ENCODE data around the gene KCNMA1.
"Not testable (repeated sequence)": the region's sequence is repeated elsewhere in the genome, so short reads cannot be mapped to it uniquely, and the experiment has no call there.

The KCNMA1 gene

DNA sequence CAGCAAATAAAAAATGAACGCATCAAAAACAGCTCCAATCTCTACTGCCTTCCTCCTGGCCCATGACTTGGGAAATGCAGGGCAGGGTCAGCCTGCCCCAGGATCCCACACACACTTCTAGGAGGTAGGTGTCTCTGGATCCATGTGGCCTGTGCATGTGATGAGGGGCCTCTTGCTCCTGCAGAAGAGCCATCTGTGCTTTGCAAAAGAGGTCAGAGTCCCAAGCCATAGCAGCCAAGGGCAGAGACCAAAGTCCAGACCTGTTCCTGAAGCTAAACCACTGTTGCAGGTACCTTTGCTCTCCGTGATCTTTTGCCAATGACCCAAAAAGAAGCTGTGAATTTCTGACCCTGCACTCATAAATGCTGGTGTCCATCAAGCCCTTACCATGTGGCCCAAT lies 57.1 kb downstream of the KCNMA1 start:
- DNase-seq, result no peak

DNA sequence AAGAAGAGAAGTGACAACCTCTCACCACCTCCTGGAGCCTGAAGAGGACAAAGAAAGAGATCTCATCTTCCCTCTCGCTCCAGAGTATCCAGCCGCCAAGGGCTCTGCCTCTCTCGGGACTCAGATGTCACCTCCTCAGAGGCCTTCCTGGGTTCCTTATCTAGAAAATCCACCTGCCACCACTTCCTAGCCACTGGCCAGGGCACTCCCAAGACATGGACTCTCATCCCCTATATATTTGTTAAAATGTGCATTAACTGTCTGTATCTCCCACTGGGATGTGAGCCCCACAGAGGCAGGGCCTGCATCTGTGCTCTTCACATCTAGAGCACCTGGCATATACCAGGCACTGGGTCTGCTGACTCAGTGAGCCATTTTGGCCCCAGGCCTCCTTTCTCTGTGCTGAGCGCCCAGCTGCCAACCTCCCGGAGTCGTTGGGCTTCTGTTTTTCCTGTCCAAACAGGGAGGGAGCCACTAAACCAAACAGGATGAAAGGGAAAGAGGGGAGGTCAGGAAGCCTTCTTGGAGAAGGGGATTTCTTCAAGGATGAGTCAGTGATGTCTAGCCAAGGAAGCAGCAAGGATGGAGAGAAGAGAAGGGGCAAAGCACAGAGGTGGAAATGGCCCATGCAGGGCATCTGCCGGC lies 58.9 kb downstream of the KCNMA1 start:
- no peak for DNase-seq

DNA sequence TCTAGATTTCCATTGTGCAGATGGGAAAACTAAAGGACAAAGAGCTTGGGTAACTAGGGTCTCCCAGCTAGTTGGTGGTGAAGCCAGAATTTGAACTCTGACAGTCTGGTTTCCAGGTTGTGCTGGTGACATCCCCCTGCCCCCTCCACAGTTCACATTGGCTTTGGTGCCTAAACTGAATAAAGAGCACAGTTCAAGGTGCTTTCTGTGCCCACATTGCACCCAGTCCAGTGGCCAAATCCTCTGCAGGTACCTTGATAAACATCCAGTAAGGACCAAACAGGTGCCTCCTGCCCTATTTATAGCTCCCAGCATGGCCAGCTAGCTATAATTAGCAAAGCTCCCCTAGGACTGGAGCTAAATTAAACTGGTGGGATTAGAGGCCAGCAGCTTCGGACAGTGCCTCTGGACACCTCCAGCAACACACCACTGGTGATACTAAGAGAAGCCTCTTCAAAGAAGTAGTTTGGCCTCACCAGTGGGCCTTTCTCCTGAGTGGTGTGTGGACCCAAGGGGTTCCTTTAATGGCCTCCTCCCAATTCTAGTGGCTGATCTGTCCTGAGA lies 59.9 kb downstream of the KCNMA1 start:
- no peak for DNase-seq

DNA sequence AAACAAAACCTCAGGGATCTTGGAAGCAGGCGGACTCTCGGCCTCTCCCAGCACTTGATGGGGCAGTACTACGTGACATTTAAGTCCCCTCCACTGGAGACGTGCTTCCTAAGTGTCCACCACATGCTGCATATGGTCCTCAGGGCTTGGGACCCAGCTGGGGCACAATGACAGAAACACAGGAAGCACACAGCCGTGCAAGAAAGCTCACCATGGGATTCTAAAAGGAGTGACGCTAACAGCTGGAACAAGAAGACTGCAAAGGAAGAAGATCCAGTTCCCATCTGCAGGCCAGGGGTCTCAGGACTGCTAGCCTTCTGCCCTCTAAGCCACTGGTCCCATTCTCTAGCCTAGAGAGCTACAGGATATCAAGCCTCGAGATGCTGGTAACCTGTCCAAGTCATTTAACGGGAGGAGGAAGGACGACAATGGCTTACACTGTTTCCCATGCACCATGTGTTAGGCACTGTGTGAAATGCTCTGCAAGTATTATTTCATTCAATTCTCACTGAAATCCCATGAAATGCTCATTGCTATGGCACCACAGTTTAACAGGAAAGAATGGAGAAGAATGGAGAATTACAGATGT lies 61.1 kb downstream of the KCNMA1 start:
- DNase-seq, result no peak

DNA sequence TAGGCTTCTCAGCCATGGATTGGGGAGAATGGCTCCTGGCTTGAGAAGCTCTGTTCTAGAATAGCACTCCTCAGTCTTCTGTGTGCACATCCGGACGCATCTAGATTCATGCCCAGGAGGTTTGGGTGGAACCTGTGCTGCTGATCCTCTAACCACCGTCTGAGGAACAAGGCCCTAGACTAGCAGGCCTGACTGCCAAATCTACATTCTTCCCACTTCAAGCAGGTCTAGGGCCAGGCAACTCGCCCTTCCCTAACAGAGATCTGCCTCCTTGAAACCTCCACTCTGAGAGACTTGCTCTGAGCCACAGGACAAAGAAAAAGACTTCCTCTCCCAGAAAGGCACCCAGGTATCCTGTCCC lies 61.6 kb downstream of the KCNMA1 start:
- DNase-seq, result no peak

DNA sequence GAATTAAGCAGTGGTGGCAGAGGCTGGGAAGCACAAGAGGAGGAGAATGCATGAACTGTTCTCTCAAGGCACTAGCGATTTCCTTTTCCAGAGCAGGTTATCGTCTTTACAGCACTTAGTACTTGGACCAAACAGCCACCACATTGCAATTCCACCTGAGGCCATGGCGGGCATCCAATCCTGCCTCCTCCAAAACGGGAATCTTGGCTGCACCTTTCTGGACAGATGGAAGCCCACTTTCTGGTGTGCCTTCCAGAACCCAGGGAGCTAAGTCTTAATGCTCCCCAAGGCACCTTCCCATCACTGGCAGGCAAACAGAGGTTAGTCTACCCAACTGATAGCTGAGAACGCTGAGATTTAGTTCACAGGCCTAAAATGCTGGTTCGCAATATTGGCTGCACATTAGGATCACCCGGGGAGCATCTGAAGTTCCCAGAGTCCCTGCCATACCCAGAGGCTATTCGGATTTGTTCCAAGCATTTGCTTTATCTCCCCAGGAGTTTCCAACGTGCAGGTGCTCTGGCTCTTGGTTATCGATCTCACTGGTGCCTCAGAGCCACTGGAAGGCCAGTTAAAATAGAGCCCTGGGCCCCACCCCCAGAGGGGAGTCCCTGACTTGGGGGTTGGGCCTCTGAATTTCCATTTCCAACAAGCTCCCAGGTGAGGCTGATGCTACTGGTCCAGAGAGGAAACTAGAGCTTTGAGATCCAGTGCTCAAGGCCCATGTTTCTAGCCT lies 62.2 kb downstream of the KCNMA1 start:
- DNase-seq, result no peak

DNA sequence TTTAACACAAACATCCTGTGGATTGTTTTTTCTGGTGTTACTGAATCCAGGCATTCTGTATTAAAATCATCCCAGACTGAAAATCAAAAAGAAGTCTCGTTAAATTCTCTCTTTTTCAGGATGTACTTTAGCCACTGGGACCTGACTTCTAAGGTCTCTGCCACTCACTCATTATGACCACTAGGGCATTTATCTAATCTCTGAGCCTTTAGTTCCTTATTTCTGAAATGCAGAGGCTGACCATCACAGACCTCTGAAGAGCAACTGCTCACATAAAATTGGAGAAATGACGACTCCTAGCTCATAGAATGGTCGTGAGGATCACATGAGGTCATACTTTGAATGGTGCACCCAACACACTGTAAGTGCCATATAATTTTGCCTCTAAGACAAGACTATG lies 63.2 kb downstream of the KCNMA1 start:
- DNase-seq, result no peak

DNA sequence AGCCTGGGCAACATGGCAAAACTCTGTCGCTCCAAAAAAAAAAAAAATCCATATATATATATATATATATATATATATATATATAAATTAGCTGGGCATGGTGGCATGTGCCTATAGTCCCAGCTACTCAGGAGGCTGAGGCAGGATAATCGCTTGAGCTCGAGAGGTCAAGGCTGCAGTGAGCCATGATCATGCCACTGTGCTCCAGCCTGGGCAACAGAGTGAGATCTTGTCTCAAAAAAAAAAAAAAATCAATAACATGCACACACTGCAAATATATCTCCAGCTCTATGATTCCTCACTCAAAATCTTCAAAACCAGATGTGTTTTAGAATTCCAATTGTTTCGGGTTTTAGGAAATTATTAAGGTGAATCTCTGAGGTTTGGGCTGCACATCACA lies 65.1 kb downstream of the KCNMA1 start:
- not testable (repeated sequence) for DNase-seq

DNA sequence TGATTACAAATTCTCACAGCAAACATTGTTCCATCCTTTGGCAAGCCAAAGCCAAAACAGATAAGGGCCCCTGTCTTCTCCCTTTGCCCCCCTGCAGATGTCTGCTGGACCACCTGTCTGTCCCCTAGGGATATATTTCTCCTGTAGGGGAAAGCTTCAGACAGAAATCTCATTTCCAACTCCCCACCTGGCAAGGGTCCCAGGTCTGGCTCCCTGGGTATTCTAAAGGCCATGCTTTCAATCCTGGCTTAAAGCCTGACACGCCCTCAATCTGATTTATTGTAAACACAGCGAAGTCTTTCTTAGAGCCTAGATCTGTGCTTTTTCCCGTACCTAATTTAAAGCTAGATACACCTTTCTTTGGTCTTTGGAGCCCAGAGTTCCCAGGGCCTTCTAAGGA lies 66.1 kb downstream of the KCNMA1 start:
- no peak for DNase-seq

DNA sequence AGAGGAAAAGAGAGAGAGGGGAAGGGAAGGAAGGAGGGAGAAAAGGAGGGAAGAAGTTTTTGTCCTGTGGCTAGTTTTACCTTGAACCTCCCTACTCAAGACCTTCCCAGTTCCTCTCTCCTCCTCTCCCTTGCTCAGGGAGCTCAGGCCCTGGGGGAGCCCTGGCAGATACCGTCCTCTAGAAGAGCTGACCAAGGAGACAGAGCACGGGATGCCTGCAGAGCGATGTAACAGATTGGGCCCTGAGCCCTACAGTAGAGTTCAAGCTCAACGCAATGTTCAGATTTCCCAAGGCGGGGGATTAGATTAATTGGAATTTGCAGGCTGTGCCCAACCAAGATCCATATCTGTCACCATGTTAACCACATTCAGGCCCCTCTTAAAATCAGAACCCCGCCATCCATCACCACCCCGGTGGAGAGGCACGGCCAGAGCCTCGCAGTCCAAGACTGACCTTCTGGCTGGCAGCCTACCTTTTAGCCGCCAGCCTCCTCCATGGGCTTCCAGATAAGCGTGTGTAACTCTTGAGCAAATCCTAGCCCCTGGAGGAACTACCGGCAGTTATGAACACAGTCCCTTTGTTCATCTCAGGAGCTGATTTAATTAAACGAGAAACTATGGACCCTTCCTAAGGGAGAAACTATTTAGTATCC lies 70.6 kb downstream of the KCNMA1 start:
- DNase-seq, result no peak

DNA sequence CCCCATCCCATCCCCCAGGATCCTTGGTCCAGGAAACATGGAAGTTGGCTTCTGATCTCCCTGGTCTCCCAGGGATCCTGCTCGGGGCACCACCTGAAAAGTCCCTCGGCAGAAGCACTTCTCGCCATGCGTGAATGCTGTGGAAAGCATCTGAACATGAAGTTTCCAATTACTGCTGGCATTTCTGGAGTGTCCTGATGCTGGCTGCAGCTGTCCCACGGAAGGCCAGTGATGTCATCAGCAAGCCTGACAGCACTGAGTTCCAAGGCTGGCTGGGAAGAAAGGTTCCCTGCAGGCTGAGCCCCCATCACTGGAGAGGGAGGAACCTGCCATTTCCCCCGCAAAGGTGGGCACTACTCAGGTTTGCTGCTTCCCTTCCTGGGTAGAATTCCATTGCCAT lies 71.4 kb downstream of the KCNMA1 start:
- no peak for DNase-seq

DNA sequence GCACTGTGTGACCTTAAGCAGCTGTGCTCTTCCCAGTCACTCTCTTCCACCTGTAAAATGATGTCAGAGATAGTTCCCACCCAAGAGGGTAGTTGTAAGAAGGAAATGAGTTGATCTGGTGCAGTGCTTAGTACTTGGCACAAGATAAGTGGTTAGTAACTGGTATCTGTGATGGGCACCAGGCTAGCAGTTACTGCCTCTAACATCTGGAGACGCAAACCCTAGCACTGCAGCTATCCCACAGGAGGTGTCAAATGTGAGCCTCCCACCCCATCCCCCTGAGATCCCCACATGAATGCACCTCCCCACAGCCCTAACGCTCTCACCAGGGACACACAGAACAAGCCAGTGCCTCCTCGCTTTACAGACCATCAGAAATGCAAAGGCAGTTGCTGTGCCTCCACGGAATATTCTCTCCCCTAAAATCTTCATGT lies 72.0 kb downstream of the KCNMA1 start:
- no peak for DNase-seq

DNA sequence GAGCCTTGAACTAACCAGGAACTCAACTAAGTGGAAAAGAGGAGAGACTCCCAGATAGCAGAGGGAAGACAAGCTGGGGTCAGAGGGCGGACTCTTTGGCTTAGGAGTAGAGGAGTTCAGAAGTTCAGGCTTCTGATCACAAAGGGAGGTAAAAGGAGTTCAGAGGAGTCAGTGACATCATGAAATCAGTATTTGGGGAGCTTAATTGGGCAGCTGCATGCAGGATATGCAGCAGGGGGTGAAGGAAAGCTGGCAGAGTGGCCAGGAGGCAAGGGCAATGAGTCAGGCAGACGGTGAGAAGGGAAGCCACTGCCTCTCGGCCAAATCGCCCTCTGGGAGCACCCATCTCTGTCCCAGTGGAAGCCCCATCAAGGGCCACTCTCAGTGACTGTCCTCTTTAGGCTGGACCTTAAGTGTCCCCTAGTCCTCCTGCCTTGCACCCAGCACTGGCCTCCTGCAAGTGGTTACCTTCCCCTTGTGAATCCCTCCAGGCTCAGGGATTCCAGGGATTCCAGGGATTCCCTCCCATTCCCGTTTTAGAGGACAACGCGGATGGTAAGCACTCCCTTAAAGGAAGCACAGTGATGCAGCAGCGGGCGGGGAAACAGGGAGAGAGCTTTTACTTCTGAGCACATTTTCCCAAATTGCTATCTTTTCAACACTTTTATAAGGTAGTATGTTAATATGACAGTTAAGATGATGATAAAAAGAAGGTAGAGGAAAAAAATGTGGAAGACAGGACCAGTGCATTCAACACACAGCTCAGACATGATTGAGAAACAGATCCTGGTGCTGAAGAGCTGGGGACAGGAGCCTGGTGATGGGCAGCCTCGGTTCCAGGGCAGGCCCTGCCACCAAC lies 72.6 kb downstream of the KCNMA1 start:
- DNase-seq, result no peak

DNA sequence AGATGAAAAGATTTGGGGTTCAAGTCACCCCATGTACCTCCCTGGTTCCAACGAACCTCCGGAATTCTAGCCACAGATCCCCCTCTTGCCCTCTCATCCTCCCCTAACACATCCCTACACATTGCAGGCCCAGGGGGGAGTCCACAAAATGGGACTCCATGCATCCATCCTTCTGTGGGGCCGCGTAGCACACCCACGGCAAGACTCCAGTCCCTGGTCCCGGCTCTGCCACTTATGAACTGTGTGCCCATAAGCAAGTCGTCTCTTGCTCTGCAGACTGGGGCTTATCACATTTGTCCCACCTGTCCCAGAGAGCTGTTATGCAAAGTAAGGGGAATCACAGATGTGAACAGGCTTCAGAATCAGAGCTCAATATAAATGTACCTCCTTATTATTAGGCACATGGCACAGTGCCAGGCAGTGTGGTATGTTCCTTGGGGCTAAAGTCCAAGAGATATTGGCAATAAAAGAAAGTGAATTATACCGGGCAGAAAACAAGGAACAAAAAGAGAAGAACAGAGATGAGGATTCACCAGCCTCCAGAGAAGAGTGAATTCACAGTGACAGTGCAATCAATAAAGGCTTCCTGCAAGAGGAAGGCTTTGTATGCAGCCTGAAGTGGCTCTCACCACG lies 73.9 kb downstream of the KCNMA1 start:
- DNase-seq, result no peak

DNA sequence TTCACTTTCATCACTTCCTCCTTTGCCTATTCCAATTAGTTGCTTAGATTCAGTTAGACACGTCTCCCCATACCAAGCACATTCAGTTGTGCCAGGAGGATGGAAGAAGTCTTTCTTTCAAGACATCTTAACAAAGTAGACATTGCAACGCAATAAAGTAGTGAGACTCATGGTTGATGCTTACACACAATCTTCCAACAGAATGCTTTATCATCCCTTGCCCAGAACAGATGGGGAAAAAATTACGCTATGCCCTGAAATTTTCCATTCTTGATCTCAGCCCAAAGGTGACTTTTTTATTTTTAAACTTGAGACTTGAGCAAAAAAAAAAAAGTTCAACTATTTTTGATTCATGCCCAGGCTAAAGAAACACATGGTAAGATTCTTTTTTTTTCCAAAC lies 74.9 kb downstream of the KCNMA1 start:
- DNase-seq, result no peak

DNA sequence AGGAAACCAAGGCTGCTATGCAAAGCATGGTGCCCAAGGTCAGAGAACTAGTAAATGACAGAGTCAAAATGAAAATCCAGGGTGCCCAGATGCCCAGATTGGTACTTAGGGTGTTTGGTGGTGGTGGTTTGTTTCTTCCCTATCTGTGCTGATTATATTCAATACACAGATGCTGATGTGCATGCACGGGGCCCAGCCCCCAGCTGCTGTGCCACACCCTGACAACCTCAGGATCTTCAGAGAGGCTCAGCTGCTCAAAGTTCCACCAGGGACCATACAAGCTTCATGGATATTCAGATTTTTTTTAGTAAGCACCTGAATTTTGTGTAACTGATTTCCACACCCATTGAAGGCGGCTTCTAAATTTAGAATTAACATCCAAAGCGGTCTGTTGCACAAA lies 75.6 kb downstream of the KCNMA1 start:
- no peak for DNase-seq

DNA sequence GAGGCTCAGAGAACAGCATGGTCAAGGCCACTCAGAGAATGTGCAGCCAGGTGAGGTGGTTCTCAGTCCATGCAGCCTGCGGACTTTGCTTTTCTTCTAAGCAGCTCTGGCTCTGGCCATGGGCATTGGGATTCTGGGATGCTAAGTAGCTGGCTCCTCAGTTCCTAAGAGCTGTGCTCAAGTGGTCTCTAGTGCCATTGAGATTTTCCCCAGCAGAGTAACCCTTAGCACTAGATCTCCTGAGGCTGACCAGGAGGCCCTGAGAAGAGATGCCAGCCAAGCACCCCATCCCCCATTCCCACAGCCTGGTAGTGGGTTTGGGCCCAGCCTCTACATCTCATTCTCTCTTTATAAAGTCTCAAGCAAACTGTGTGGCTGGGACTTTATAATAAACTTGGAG lies 77.1 kb downstream of the KCNMA1 start:
- no peak for DNase-seq

DNA sequence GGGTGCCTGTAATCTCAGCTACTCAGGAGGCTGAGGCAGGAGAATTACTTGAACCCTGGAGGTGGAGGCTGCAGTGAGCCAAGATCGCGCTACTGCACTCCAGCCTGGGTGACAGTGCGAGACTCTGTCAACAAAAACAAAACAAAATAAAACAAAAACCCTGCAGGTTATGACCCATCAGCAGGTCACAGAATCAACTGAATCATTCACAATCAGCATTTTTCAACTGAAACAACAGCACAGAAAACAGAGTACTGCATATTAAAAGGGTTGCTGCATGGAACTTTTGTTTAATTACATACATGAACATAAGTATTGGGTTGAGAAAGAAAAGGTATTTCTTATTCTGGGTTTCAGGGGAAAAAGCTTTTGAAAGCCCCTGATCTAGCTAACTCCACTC lies 77.6 kb downstream of the KCNMA1 start:
- DNase-seq, result no peak

DNA sequence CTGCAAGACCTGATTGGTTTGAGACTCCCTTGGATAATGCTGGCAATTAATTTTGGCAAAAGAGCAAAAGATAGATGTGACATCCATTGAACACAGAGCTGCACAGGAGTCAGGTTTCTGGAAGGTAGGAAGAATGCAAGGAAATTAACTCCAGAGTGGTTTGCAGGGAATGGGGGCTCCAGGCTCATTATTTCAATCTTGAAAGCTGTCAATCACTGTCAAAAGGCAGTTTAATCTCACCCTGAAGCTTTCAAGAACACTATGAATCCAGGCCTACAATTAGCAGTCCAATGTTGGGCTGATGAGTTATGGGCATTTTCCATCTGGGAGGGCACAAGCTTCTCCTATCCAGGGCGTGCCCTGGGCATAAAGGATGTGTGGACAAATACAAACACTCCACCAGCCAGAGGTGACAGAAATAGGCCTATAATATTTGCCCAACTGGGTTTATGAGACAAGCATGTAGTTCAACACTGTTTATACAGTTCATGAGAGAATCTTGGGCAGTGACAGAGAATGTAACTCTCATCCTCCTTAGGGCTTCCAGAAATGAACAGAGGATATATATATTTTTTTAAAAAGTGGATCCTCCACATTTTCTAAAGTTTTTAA lies 80.5 kb downstream of the KCNMA1 start:
- no peak for DNase-seq

DNA sequence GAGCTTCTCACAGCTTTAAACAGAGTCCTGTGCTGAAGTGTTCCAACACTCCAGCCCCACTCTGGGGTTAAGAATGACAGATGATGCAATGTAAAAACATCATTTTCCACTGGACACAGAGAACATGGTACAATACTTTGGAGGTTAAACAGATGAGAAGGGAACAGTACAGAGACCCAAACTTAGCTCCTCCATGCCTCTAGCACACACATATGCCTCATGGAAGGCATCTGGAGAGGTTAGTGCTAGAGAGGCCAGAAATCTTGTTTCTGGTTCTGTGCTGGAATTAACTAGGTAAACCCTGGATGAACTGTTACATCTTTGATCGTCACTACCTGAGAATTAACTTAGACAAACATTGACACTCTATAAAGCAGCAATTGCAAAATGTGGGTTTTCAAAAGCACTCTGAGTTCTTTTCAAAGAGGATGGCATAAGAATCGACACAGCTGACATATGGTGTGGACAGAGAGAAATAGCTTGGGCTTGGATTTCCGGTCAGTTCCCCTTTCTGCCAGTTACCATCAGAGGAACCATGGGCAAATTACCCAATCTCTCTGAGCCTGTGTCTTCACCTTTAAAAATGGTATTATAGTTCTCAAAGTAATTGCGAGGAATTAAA lies 81.9 kb downstream of the KCNMA1 start:
- DNase-seq, result no peak

DNA sequence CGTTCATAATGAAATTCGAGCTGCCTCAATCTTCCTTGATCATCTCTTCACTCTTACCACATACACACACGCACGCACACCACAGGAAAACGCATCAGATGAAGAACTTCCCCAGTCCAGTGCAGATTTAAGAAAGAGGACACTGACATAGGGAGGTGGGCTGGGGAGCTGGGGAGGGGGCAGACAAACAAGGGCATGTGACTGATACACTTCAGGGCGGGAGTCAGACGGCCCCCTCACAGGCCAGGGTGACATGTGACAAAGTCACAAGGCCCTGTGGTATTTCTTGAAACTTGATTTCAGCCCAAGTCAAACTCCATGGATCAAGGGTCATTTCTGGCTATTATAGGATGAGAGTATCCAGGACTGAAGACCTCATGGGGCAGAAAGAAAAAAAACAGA lies 82.6 kb downstream of the KCNMA1 start:
- DNase-seq, result no peak
